Stomach (tissue), 9 donors: ENCODE data around the gene MSH5. TPM values are rescaled to one million over a fixed set of nuclear protein-coding genes. Genes with fewer than 3 reads are reported as not detected.

Experiments
- DNase-seq, 2 donors: peaks; one replicate each; pipeline versions ENCODE4 v3.0.0 to v3.0.0-alpha.2; 2013 to 2019
- H3K27ac ChIP-seq, 5 donors: fragments of 200-600 bp in 4 of 5; sonication (generic) in 4 of 5; one replicate each; pipeline ENCODE4 v1.5.1; 2013 to 2019; ENCODE audit warnings: mild to moderate bottlenecking in 1 of 5, moderate library complexity in 1 of 5
- H3K27me3 ChIP-seq, 3 donors: fragments of 200-600 bp; sonication (generic); one replicate each; pipeline ENCODE4 v1.5.1; 2017 to 2019; ENCODE audit warnings: mixed run types in 1 of 3
- H3K36me3 ChIP-seq, 4 donors: fragments of 200-600 bp; sonication (generic); 1 replicate in 3 of 4; 2 replicates in 1 of 4; pipeline ENCODE4 v1.5.1; 2016 to 2019
- H3K4me1 ChIP-seq, 4 donors: fragments of 200-600 bp; sonication (generic); one replicate each; pipeline ENCODE4 v1.5.1; 2016 to 2019
- H3K4me3 ChIP-seq, 4 donors: fragments of 200-600 bp; sonication (generic) in 3 of 4; one replicate each; pipeline ENCODE4 v1.5.1; 2016 to 2019; ENCODE audit warnings: mild to moderate bottlenecking in 1 of 4
- H3K9me3 ChIP-seq, 4 donors: fragments of 200-600 bp; sonication (generic); one replicate each; pipeline ENCODE4 v1.5.1; 2016 to 2019
- CTCF ChIP-seq, 7 experiments: fragments of 450-650 bp in 4 of 7; fragments of 200-600 bp in 3 of 7; sonication (generic) in 3 of 7; IDR thresholded peaks; one replicate each; pipeline ENCODE4 v1.5.1; 2016 to 2019; ENCODE audit warnings: antibody characterized with exemption in 7 of 7, control low read depth in 2 of 7, mild to moderate bottlenecking in 1 of 7
- EP300 ChIP-seq: sonication (generic); formaldehyde crosslinking; IDR thresholded peaks from one replicate; pipeline ENCODE4 v1.6.1; 2017; ENCODE audit warnings: antibody characterized with exemption
- POLR2A ChIP-seq, 4 donors: fragments of 450-650 bp; IDR thresholded peaks; one replicate each; pipeline ENCODE4 v1.6.1; 2016; ENCODE audit warnings: antibody characterized with exemption in 4 of 4, control low read depth in 2 of 4, mild to moderate bottlenecking in 1 of 4, moderate library complexity in 1 of 4
- POLR2AphosphoS5 ChIP-seq, 3 donors: sonication (generic); formaldehyde crosslinking; IDR thresholded peaks; one replicate each; pipeline ENCODE4 v1.6.1; 2016; ENCODE audit warnings: antibody characterized with exemption in 3 of 3
- WGBS, 5 donors: extraction: QIAGEN DNeasy Blood & Tissue Kit in 3 of 5; methylation state at CpG; one replicate each; pipeline versions ENCODE4 v1.1.5 to v1.1.7; 2013 to 2018; 5-methylcytosine and 5-hydroxymethylcytosine counted together
- intact Hi-C: fragments of 100-400 bp; cut with DNase I; formaldehyde crosslinking; loops from one replicate; pipeline ENCODE4 v1.15.1; 2023; ENCODE audit warnings: low total_unique reads
- polyA plus RNA-seq, 3 donors: library from polyadenylated mRNA; stranded (reverse); fragments of 200-250 nt; gene quantifications; one replicate each; pipeline ENCODE4 v1.2.3, GENCODE V29; 2013
- total RNA-seq, 5 donors: library from RNA; depleted of rRNA; stranded (reverse); fragments of >200 nt; gene quantifications; one replicate each; pipeline versions ENCODE4 v1.1.0 to v1.2.3, GENCODE V29; 2014 to 2016
- donor health status: healthy with polysubstance abuse.
- donor health status: Bipolar disorder and iron deficiency.
- donor health status: healthy.

The MSH5 gene
- total and polyA plus RNA-seq, 8 donors = 2.9 to 66.4 (median 10.9) TPM

DNA sequence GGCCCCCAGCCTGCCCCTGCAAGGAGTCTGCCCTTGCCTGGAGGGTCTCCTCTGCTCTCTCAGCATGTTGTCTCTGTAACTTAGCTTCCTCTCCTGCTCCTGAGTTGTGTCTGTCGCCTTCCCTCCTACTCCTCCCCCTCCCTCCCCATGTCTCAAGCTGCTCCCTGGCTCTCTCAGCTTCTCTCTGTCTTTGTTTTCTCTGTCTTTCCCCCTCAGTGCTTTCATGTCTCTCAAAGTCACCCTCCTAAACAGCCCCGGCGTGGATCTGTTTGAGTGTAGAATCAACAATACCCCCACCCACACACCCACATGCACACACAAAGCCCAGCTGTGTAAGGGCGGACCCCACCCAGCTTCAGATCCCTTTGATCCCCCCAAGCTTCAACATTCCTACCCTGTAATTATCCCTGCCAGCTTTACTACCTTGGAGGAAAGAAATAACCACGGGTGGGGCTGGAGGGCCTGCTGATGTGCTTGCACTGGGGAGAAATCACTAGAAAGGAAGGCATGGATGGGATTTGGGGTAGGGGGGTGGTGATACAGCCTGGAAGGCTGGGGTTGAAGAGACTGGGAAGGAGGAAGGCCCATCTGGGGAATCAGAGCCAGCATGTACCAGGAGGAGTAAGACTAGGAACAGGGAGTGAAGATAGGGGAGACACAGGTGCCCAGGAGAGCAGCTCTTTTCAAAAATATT, 25.7 kb upstream of the MSH5 start:
- no peak overlapping the region for H3K27ac ChIP-seq
- H3K27me3 ChIP-seq = peaks cover 0 to 4% (median 0%) of the 10 kb centered on the region in 3 donors
- intact Hi-C loops = no loop called here
- TF ChIP-seq EP300 (no peak), CTCF (IDR thresholded peaks at IDR 0.05) (no peak), POLR2A (IDR thresholded peaks at IDR 0.05) (no peak), POLR2AphosphoS5 (IDR thresholded peaks at IDR 0.05) (no peak)
- no peak overlapping the region for H3K4me3 ChIP-seq
- no peak for DNase-seq
- H3K36me3 ChIP-seq = no peaks in the 10 kb centered on the region
- H3K9me3 ChIP-seq = no peaks in the 10 kb centered on the region
- WGBS, 5 donors = 37 to 51% (median 47%) methylated on average over 5 of the region's 5 CpGs
- H3K4me1 ChIP-seq = peaks cover 0 to 24% (median 12%) of the 10 kb centered on the region in 4 donors

GRCh38 chr6:31715022-31715958, 24.5 kb upstream of the MSH5 start, which contains the start of gene LY6G6D:
Gene LY6G6D, plus strand, starts transcription at chr6:31715348. Its CDS starts 8 bp downstream, at chr6:31715356.
- H3K4me3 ChIP-seq = no peak within 1 kb of the TSS
- TF ChIP-seq POLR2AphosphoS5 (IDR thresholded peaks at IDR 0.05) (no peak), EP300 (no peak), POLR2A (IDR thresholded peaks at IDR 0.05) (no peak), CTCF (IDR thresholded peaks at IDR 0.05) (no peak)
- 63 to 86% (median 83%) methylated on average over 11 to 16 of the region's 16 CpGs for WGBS, 5 donors
- no peaks in the 10 kb centered on the region for H3K9me3 ChIP-seq
- peaks cover 0 to under 1% (median 0%) of the 10 kb centered on the region in 3 donors for H3K27me3 ChIP-seq
- DNase-seq = peak in 1 of 2 donors; percentile 24
- intact Hi-C loops = no loop called here
- H3K36me3 ChIP-seq = no peaks in the 10 kb centered on the region
- no peak within 1 kb of the TSS for H3K27ac ChIP-seq
- peaks cover 0 to 25% (median 12%) of the 10 kb centered on the region in 4 donors for H3K4me1 ChIP-seq

GRCh38 chr6:31717499-31718222, 22.1 kb upstream of the MSH5 start:
- no peaks in the 10 kb centered on the region for H3K9me3 ChIP-seq
- TF ChIP-seq POLR2A (IDR thresholded peaks at IDR 0.05) (no peak), POLR2AphosphoS5 (IDR thresholded peaks at IDR 0.05) (no peak), CTCF (IDR thresholded peaks at IDR 0.05) (no peak), EP300 (no peak)
- H3K36me3 ChIP-seq = no peaks in the 10 kb centered on the region
- no peak overlapping the region for H3K27ac ChIP-seq
- H3K27me3 ChIP-seq = no peaks in the 10 kb centered on the region
- 62 to 74% (median 67%) methylated on average over 10 of the region's 10 CpGs for WGBS, 5 donors
- intact Hi-C loops = no loop called here
- peaks cover 0 to 15% (median 12%) of the 10 kb centered on the region in 4 donors for H3K4me1 ChIP-seq
- peak in 1 of 2 donors; percentile 60 for DNase-seq
- H3K4me3 ChIP-seq = no peak overlapping the region

GRCh38 chr6:31718265-31718664, 21.5 kb upstream of the MSH5 start:
- intact Hi-C loops = no loop called here
- DNase-seq = peak; percentile 64 to 75
- TF ChIP-seq POLR2A (IDR thresholded peaks at IDR 0.05) (no peak), EP300 (no peak), CTCF (IDR thresholded peaks at IDR 0.05) (no peak), POLR2AphosphoS5 (IDR thresholded peaks at IDR 0.05) (no peak)
- 23 to 64% (median 42%) methylated on average over 1 of the region's 1 CpG for WGBS, 5 donors
- Histone ChIP-seq H3K36me3 (no peaks in the 10 kb centered on the region), H3K4me1 (peaks cover 0 to 15% (median 12%) of the 10 kb centered on the region in 4 donors), H3K9me3 (no peaks in the 10 kb centered on the region), H3K27me3 (no peaks in the 10 kb centered on the region), H3K27ac (no peak overlapping the region), H3K4me3 (no peak overlapping the region)
